Measurements from ENCODE around the gene GPR31.

DNA sequence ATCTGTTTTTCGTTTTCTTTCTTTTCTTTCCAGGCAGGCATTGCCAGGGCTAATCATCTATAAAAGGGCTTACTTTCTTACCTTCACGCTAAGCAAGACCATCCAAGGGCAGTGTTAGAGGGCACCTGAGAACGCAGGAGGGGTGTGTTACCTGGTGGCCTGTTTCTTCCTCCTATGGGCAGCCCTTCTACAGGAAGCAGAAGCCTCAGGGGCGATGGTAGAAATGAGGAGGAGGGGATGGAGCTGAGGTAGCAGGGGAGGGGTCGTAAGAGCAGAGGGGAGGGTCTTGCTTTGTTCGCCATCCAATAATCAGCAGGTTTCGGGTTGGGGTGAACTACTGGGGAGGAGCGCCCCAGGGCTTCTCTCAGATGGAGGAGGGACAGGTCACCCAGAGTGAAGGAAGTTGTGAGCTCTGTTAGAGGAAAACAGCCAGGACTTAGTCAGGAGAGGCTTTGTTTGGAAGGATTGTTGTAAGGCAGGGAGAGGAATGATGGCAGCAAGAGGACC lies 36.4 kb downstream of the GPR31 start:
- TF ChIP-seq POLR2A (IDR thresholded peaks at IDR 0.05; ENCODE audit: extremely low read depth, insufficient read length): no peak
- TF ChIP-seq, protein P1, sequence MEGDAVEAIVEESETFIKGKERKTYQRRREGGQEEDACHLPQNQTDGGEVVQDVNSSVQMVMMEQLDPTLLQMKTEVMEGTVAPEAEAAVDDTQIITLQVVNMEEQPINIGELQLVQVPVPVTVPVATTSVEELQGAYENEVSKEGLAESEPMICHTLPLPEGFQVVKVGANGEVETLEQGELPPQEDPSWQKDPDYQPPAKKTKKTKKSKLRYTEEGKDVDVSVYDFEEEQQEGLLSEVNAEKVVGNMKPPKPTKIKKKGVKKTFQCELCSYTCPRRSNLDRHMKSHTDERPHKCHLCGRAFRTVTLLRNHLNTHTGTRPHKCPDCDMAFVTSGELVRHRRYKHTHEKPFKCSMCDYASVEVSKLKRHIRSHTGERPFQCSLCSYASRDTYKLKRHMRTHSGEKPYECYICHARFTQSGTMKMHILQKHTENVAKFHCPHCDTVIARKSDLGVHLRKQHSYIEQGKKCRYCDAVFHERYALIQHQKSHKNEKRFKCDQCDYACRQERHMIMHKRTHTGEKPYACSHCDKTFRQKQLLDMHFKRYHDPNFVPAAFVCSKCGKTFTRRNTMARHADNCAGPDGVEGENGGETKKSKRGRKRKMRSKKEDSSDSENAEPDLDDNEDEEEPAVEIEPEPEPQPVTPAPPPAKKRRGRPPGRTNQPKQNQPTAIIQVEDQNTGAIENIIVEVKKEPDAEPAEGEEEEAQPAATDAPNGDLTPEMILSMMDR (IDR thresholded peaks at IDR 0.05; ENCODE audit: low read depth, low read length): no peak
- TF ChIP-seq, protein P2, sequence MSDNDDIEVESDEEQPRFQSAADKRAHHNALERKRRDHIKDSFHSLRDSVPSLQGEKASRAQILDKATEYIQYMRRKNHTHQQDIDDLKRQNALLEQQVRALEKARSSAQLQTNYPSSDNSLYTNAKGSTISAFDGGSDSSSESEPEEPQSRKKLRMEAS (IDR thresholded peaks at IDR 0.05; ENCODE audit: low read depth, low read length): no peak

Measured in NB4 (cell line).